Right ventricle myocardium superior (tissue), 1 donor: Measurements from ENCODE around the gene RNF4. TPM values are rescaled to one million over a fixed set of nuclear protein-coding genes. Genes with fewer than 3 reads are reported as not detected.

ENCODE experiments used
- ATAC-seq: fragments of 200-7000 bp; cut with Tn5 transposase; one replicate; pipeline ENCODE4 v1.9.1; 2020; ENCODE audit warnings: mild to moderate bottlenecking; ENCODE audit not compliant: poor library complexity
- DNase-seq: peaks from one replicate; pipeline ENCODE4 v3.0.0-alpha.2; 2020
- intact Hi-C: fragments of 100-400 bp; cut with DNase I; formaldehyde crosslinking; loops from one replicate; pipeline ENCODE4 v1.11.2; 2022
- total RNA-seq: library from RNA; stranded (reverse); fragmentation: NEBNext Ultra II Directional; extraction: Animal tissue kit (Norgen Biotek cat#: 25700); gene quantifications from one replicate; pipeline ENCODE4 v1.2.1, GENCODE V29; 2021
- donor health status: DM: no; HTN: yes; CAD: no; lungs with severe emphysema.

RNF4 gene
- total RNA-seq, 1 donor from 2014 or later = 22.3 TPM

DNA sequence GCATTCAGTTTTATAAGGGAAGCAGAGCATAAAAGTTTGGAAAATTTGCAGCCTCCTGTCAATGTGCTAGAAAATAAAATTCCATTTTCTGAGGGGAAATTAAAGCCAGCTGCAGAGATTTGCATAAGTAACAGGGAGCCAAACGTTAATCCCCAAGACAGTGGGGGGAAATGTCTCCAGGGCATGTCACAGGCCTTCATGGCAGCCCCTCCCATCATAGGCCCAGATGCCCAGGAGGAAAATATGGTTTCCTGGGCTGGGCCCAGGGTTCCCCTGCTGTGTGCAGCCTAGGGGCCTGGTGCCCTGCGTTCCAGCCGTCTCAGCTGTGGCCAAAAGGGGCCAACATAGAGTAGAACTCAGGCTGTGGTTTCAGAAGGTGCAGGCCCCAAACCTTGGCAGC is 9.3 kb downstream of the RNF4 start:
- intact Hi-C loops = no loop called here
- no peak for DNase-seq
- ATAC-seq = no peak

GRCh38 chr4:2480649-2481048 is 11.7 kb downstream of the RNF4 start:
- intact Hi-C loops = no loop called here
- ATAC-seq (no peak), DNase-seq (no peak)

- ATAC-seq = no peak
- DNase-seq = no peak
- intact Hi-C loops = no loop called here
These were observed 13.3 kb downstream of the RNF4 start for GRCh38 chr4:2482192-2482591.

DNA sequence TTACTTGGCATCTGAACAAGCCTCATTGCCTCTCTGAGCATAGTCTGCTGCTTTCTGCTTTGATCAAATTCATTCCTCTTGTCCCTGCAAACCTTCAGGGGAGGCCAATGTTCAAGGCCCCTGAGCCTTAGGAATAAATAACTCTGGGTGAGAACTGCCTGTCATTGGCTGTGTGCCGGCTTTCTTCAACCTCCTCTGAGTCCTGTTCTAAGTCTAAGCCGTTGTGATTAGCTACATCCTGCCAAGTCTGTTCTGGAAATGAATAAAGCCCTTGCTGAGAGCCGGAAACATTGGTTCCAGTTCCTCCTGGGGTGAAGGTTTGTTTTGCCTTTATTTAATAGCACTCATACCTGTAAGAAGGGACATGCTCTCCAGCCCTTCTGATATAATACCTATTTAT is 13.8 kb downstream of the RNF4 start:
- intact Hi-C loops = no loop called here
- ATAC-seq = peak; percentile 83
- peak; percentile 68 for DNase-seq

GRCh38 chr4:2483237-2483636 is 14.3 kb downstream of the RNF4 start:
- intact Hi-C loops = no loop called here
- DNase-seq (no peak), ATAC-seq (no peak)

GRCh38 chr4:2484185-2484584 is 15.3 kb downstream of the RNF4 start:
- DNase-seq = no peak
- ATAC-seq = no peak
- intact Hi-C loops = no loop called here

DNA sequence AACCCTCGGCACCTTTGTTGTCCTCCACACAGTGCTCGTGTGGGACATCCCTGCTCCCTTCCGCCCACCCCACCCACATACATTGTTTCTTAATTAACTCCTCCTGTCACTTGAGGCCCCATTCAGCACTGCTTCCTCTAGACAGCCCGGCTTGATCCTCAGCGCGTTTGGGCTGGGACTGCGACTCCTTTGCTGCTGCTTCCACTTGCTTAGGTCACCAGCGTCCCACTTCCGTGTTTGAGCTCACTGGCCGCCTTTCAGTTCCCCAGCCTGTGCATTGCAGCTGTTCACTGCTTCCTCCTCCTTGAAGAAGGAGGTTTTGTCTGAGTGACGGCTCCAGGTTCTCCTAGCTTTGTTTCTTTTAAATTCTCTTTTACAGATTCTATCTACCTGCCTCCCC is 16.1 kb downstream of the RNF4 start:
- DNase-seq = peak; percentile 91
- intact Hi-C loops = no loop called here

DNA sequence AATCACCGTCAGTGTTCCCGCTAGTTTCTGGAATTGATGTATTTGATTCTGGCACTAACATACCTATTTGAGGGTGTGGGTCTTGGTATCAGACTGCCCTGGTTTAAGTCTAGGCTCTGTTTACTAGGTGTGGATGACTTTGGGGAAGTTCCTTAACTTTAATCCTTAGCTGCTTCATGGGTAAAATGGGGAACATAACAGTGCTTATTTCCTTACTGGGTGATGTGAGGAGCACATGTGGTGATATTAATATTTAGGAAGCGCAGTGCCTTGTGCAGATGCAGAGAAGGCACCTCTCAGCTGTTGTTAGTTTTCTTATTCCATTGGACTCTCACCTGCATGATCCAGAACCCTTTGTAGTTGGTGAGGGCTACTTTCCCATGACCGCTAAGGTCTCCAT is 17.1 kb downstream of the RNF4 start:
- DNase-seq (no peak), ATAC-seq (peak; percentile 7)
- intact Hi-C loops = no loop called here

More for the DNA sequence above, 16.1 kb downstream of the RNF4 start:
- ATAC-seq = peak; percentile 77

DNA sequence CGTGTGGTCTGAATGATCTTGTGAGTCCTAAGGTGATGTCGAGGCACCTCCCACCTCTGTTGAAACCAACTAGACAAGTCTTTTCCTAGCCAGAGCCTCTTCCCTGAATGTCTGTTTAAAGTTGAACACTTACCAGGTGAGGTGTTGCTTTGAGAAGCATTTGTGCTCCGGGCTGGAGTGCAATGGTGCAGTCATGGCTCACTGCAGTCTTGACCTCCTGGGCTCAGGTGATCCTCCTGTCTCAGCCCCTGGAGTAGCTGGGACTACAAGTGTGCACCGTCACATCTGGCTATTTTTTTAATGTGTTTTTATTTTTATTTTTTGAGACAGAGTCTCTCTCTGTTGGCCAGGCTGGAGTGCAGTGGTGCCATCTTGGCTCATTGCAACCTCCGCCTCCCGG is 18.1 kb downstream of the RNF4 start:
- ATAC-seq (no peak), DNase-seq (no peak)
- intact Hi-C loops = no loop called here

DNA sequence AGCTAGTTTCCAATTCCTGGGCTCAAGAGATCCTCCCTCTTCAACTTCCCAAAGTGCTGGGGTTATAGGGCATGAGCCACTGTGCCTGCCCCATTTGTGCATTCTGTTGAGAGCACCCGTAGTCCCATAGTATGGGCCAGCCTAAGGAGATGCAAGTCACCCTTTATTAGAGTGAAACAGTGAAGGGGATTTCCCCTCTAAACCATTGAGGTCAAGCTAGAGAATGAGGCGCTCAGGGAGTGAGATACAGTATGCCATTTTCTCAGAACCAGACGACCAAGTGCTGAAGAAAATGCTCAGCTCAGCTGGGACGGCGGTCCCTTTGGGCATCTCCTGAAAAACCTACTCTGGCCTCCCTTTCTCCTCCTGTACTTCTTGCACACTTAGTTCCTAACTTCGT is 18.7 kb downstream of the RNF4 start:
- intact Hi-C loops = no loop called here
- DNase-seq = no peak

DNA sequence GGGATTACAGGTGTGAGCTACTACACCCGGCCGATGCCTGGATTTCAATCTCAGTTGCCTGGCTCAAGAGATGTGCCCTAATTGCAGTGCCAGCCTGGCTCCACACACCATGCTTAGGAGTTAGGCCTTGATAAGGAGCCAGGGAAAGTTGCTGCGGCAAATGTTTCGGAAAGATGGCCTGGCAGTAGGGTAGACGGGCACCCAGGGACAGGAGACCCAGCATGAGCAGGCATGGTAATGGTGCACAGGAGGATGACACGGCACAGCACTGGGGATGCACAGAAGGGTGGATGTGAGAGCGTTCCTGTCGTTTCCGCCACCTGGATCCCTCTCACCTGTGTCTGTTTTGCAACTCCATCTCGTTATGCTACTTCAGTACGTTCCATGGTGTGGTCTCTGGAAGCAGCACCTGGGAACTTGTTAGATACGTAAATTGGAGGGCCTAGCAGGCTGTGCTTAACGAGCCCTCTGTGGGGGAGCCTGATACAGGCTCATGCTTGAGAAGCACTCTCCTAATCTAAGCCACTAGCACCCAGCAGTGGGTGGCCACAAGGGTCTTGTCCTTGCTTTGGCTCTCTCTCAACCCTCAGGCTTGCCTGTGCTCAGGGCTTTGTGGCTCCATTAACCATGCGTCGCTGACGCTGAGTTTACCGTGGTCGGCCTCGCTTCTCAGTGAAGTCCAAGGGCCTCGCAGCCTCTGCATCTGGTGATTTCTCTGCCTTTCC is 20.3 kb downstream of the RNF4 start:
- intact Hi-C loops = no loop called here
- ATAC-seq (no peak), DNase-seq (no peak)

More for the DNA sequence above, 18.7 kb downstream of the RNF4 start:
- ATAC-seq = no peak

- intact Hi-C loops = no loop called here
- ATAC-seq (no peak), DNase-seq (no peak)
These were observed 21.1 kb downstream of the RNF4 start for GRCh38 chr4:2489841-2490552.

GRCh38 chr4:2492970-2493369 is 24.1 kb downstream of the RNF4 start:
- no peak for DNase-seq
- no peak for ATAC-seq
- intact Hi-C loops = no loop called here

- ATAC-seq = peak; percentile 66
- DNase-seq = peak; percentile 46
- intact Hi-C loops = no loop called here
These were observed 26.1 kb downstream of the RNF4 start for GRCh38 chr4:2494992-2495391.

DNA sequence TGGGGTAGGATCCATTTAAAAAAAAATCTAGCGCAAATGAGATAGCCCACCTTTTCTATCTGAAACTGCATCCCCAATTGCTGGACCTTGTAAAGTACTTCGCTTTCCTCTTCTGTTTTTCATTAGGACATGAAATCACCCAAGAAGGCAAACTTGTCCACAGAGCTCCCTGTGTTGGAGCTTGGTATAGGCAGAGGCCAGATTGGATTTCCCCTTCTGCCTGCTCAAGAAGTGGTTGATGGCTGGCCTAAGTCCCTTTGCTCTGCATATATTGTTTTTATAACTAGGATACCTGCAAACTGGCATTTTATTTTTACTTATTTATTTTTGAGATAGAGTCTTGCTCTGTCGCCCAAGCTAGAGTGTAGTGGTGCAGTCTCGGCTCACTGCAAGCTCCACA is 28.4 kb downstream of the RNF4 start:
- intact Hi-C loops = no loop called here
- DNase-seq (no peak), ATAC-seq (no peak)

DNA sequence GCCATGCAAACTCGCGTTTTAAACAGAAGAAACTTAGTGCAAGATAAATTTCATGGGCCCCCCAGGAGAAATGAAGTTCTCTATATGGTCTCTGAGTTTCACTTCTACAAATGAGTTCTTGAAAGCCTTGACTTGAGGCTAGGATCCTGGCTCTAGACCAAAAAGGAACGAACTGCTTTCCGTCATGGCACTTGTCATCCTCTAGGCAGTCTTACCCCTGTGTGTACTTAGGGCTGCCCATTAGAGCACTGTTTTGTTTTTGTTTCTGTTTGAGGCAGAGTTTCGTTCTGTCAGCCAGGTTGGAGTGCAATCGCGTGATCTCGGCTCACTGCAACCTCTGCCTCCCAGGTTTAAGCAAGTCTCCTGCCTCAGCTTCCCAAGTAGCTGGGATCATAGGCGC is 29.0 kb downstream of the RNF4 start:
- DNase-seq (no peak), ATAC-seq (no peak)
- intact Hi-C loops = no loop called here

- ATAC-seq (no peak), DNase-seq (no peak)
- intact Hi-C loops = no loop called here
These were observed 31.6 kb downstream of the RNF4 start for GRCh38 chr4:2500547-2500946.

DNA sequence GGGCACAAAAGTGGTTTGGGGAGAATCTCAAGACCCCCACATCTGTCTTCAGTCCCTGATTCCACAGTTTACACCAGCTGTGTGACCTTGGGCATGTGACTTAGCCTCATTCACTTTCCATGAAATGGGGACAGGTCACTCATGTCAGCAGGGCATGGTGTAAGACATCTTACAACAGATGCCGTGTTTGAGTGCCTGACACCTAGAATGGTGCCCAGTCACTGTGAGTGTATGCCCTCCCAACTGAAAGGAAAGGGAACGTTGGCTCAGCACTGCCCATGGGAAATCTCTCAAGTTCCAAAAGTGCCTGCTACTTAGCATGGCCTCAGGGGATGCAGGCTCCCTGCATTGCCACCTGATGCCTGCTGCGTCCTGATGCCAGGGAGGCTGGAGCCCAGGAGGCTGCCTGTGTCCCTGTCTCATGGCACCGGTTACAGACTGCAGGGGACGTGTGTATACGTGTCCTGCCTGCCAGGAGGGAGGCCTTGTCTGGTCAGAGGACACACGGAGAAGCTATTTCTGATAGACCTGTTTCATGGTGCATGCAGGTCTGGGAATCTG is 32.2 kb downstream of the RNF4 start:
- intact Hi-C loops = no loop called here
- no peak for ATAC-seq
- no peak for DNase-seq

GRCh38 chr4:2503809-2504208 is 34.9 kb downstream of the RNF4 start:
- ATAC-seq (no peak), DNase-seq (no peak)
- intact Hi-C loops = no loop called here

GRCh38 chr4:2507259-2507658 is 38.4 kb downstream of the RNF4 start:
- intact Hi-C loops = no loop called here
- no peak for ATAC-seq
- no peak for DNase-seq
